HG03575 (cell line): Measurements from ENCODE around the gene THRA.

ENCODE experiments used
- ATAC-seq: cut with Tn5 transposase; IDR thresholded peaks from one replicate; pipeline ENCODE4 v1.9.1; 2021; ENCODE audit not compliant: unreplicated experiment, insufficient number of reproducible peaks, low FRiP score; ENCODE audit errors: extremely low read depth

Gene THRA

GRCh38 chr17:40074871-40075200, 12.1 kb downstream of the THRA start:
- no peak for ATAC-seq

GRCh38 chr17:40075201-40075941, 12.6 kb downstream of the THRA start:
- no peak for ATAC-seq

GRCh38 chr17:40075942-40076498, 13.3 kb downstream of the THRA start:
- no peak for ATAC-seq

GRCh38 chr17:40076591-40076990, 13.8 kb downstream of the THRA start:
- ATAC-seq, result no peak

- no peak for ATAC-seq
Observed at GRCh38 chr17:40079545-40079944, 16.8 kb downstream of the THRA start.

GRCh38 chr17:40084477-40084876, 21.7 kb downstream of the THRA start:
- ATAC-seq, result no peak

- no peak for ATAC-seq
Observed at GRCh38 chr17:40086150-40087044, 23.6 kb downstream of the THRA start.

- no peak for ATAC-seq
Observed at GRCh38 chr17:40087049-40087794, 24.5 kb downstream of the THRA start.

GRCh38 chr17:40087903-40088718, 25.3 kb downstream of the THRA start:
- ATAC-seq, result no peak

- ATAC-seq, result no peak
Observed at GRCh38 chr17:40089077-40089895, 26.5 kb downstream of the THRA start.

GRCh38 chr17:40090237-40091119, 27.7 kb downstream of the THRA start:
- ATAC-seq, result no peak

GRCh38 chr17:40091691-40092397, 29.1 kb downstream of the THRA start:
- no peak for ATAC-seq

GRCh38 chr17:40092581-40092980, 29.8 kb downstream of the THRA start:
- no peak for ATAC-seq

- ATAC-seq, result no peak
Observed at GRCh38 chr17:40093005-40093579, 30.3 kb downstream of the THRA start.

- ATAC-seq, result no peak
Observed at GRCh38 chr17:40093580-40094201, 30.9 kb downstream of the THRA start.

- ATAC-seq, result no peak
Observed at GRCh38 chr17:40094874-40095273, 32.1 kb downstream of the THRA start.
